GM19372 (cell line): ENCODE measurements around the gene ITGB1.
"Not testable (repeated sequence)": the region's sequence is repeated elsewhere in the genome, so short reads cannot be mapped to it uniquely, and the experiment has no call there.

Experiments
- ATAC-seq: cut with Tn5 transposase; IDR thresholded peaks from one replicate; pipeline ENCODE4 v1.9.1; 2021; ENCODE audit warnings: mild to moderate bottlenecking, low read depth, moderate library complexity; ENCODE audit not compliant: unreplicated experiment

The ITGB1 gene

DNA sequence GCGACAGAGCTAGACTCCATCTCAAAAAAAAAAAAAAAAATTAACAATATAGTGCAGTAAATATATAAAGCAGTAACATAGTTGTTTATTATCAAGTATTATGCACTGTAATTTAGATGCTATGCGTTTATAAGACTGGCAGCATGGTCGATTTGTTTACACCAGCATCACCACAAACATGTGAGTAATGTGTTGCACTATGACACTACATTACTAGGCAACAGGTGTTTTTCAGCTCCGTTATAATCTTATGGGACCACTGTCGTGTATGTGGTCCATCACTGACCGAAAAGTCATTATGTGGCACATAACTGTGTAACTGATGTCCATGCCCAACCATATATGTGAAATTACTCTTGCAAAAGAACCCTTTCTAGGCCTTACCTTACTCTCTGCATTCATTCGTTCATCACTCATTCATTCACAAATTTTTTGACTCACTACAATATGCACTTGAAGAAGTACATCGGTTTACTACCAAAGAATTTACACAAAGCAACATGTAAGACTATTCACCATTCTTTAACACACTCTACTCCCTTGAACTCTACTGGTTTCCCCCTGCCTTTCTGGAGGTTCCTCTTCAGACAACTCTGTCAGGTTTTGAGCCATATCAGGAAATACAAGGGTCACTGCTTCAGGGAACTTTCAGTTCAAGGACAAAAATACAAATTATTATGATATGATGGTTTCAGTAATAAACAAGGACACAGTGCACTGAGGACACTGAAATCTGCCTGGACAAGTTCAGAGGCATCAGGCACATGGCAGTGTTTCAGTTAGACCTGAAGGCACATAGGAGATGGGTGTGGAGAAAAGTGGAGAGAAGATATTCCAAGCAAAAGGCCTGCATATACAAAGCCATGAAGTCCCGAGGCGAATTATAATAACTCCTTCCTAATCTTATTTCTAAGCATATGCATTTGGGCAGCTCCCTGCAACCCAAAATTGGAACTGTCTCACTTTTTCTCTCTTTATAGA is 17.4 kb downstream of the ITGB1 start:
- no peak for ATAC-seq

DNA sequence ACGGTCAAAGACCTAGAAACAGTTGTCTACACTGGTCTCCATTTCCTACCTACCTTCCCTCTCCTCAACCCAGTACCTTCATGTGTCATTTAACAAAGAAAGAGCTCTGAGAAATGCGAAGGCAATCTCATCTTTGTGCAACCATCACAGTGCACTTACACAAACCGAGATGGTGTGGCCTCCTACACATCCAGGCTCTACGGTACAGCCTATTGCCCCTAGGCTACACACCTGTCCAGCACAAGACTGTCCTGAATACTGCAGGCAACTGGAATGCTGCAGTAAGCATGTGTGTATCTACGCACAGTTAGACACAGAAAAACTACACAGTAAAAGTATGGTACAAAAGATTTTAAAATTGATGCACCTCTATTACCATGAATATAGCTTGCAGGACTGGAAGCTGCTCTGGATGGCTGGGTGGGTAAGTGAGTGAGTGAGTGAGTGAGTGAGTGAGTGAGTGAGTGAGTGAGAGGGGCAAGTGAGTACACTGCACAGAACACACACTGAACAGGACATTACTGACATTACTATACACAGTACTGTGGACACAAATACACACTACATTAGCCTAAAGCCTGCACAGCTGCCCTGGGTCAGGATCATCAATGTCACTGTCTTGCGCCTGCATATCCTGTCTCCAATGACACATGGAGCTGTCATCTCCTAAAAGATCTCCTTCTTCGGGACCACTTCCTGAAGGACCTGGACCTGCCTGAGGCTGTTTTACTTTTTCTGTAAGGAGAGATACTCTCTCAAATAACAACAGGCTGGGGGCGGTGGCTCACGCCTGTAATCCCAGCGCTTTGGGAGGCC is 18.5 kb downstream of the ITGB1 start:
- ATAC-seq = no peak

DNA sequence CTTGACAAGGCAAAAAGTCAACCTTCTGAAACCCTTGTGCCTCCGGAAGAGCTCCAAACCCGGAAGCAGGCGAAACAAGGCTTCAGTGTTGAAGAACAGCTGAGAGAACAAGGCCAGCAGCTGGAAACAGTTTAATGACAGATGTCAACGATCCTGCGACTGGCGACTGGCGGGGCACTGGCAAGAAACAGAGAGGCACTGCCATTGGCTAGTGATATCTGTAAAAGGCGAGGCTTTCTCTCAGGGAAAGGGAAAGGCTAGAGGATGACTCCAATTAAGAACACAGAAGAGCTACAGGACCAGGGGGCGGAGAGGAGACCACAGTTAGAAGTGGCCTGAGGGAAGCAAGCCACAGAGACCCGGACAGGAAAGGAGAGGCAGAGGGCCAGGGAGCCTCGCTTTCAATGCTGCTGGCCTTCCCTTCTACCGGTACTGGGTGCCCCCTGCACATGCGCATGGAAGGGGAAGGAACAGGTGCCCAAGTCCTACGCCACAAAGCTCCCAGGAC is 19.4 kb downstream of the ITGB1 start:
- no peak for ATAC-seq

GRCh38 chr10:32937911-32938424 is 20.1 kb downstream of the ITGB1 start:
- no peak for ATAC-seq

GRCh38 chr10:32932225-32932729 is 25.8 kb downstream of the ITGB1 start:
- ATAC-seq = no peak

- ATAC-seq = no peak
Observed at GRCh38 chr10:32931593-32931992, 26.4 kb downstream of the ITGB1 start.

DNA sequence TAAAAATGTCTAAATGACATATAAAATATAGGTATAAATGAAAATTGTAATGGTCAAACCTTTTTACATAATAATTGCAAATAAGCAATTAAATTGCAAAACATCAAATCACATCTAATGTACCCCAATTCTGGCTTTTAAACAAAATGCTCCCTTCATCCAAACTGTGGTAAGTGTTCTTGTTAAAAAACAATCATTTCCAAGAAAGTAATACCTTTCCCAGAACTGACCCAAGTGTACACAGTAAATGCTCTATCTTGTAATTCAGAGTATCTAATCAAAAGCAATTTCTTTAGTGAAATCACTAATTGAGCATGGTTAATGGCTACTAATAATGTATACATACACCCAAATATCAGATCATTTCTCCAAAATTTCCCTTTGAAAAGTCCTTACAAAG is 28.0 kb downstream of the ITGB1 start:
- no peak for ATAC-seq

DNA sequence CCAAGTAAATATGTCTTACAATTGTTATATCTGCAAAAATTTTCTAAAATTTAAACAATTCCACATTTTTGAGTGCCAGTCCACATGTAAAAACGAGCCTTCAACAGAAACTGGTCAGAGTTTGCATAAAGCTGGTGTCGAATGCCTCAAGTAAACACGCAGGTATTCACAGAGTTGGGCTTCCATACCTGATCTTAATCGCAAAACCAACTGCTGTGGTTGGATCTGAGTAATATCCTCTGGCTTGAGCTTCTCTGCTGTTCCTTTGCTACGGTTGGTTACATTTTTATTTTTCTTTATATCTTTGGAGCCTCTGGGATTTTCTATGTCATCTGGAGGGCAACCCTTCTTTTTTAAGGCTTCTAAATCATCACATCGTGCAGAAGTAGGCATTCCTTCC is 28.4 kb downstream of the ITGB1 start:
- ATAC-seq = no peak

DNA sequence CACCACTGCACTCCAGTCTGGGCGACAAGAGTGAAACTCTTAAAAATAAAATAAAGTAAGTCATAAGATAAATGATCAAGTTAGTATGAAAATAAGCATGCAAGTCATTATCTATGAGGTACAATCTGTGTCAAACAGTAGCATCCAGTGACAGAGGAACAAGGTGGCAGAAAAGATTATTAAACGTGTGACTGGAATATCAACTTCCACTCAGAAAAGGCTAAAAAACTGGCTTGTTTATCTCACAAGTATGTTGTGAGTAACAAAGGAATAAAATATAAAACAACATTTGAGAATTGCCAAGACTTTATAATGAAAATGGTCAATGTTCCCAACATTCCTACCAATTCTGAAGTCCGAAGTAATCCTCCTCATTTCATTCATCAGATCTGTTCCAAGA is 30.3 kb downstream of the ITGB1 start:
- ATAC-seq = no peak

- no peak for ATAC-seq
Observed at GRCh38 chr10:32923849-32924248, 34.2 kb downstream of the ITGB1 start.

GRCh38 chr10:32923134-32923533 is 34.9 kb downstream of the ITGB1 start:
- no peak for ATAC-seq

DNA sequence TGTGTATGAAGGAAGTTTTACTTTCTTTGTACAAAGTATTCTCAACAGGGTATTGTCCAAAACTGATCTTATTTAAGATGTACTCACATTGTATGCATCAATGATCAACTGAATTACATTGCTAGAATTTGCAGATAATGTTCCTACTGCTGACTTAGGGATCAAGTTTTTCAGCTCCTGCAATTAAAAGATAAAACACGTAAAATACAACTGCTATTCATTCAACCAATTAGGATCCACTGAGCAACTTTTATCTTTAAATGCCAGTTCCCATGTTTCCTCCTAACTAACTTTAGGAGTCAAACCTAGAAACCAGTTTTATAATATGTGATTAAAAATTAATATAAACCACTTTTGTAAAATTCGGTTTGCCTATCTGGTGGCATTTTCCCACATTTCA is 35.9 kb downstream of the ITGB1 start:
- ATAC-seq = no peak

DNA sequence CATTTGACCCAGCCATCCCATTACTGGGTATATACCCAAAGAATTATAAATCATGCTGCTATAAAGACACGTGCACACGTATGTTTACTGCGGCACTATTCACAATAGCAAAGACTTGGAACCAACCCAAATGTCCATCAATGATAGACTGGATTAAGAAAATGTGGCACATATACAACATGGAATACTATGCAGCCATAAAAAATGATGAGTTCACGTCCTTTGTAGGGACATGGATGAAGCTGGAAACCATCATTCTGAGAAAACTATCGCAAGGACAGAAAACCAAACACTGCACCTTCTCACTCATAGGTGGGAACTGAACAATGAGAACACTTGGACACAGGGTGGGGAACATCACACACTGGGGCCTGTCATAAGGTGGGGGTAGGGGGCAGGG is 40.2 kb downstream of the ITGB1 start:
- ATAC-seq = not testable (repeated sequence)

DNA sequence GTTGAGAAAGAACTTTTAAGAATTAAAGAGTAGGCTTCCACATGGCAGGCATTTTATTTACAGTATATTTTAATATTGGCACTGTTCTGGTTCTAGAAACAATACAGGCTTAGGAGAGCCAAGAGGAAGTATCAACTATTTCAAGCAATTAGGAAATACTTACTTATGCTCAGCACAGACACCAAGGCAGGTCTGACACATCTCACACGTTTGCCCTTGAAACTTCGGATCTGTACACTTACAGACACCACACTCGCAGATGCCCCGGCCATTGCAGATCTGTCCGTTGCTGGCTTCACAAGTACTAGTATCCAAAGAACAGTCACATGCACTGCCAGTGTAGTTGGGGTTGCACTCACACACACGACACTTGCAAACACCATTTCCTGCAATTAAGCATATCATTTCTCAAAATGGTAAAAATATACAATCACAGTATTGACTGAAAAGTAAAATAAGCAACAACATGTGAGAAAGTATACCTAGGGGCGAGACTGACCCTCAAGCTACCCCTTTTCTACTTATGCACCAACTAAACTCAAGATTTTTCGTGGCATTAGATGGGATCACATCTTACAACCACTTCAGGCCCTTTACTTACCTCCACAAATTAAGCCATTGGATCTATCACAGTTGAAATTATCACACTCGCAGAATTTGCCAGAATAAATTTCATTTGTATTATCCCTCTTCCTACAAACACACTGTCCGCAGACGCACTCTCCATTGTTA is 46.6 kb downstream of the ITGB1 start:
- ATAC-seq = no peak

- ATAC-seq = not testable (repeated sequence)
Observed at GRCh38 chr10:32909970-32910369, 48.1 kb downstream of the ITGB1 start.

- ATAC-seq = no peak
Observed at GRCh38 chr10:32909456-32909855, 48.6 kb downstream of the ITGB1 start.

DNA sequence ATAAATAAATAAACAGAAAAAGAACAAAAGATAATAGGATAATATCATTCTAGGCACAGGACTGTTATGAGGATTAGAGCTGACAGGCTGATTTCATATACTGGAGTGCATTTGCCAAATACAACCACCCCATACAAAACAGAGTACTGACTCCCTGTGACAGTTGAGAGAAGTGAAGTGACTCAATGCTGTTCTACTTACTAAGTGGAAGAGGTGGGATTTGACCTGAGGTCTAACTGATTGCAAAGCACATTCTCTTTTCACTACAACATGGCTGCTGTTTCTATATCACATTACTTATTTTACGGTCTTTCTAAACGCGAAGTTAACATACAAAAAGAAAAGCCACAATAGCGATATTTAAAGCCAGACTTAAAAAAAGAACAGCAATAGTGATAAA is 51.4 kb downstream of the ITGB1 start:
- no peak for ATAC-seq

GRCh38 chr10:32905466-32905865 is 52.6 kb downstream of the ITGB1 start:
- no peak for ATAC-seq

- ATAC-seq = no peak
Observed at GRCh38 chr10:32901815-32902214, 56.2 kb downstream of the ITGB1 start.
